ENCODE data around the gene SLC38A10. TPM values are rescaled to one million over a fixed set of nuclear protein-coding genes. Genes with fewer than 3 reads are reported as not detected.
A peak's percentile ranks its signal among the peaks of the same experiment; 100 is the strongest.

Gene SLC38A10
- total and polyA plus RNA-seq, 2 of the 13 experiments (the other 11 are each of a cell fraction or from before 2014, with no cell fraction given), result 23.4 to 55.8 TPM

DNA sequence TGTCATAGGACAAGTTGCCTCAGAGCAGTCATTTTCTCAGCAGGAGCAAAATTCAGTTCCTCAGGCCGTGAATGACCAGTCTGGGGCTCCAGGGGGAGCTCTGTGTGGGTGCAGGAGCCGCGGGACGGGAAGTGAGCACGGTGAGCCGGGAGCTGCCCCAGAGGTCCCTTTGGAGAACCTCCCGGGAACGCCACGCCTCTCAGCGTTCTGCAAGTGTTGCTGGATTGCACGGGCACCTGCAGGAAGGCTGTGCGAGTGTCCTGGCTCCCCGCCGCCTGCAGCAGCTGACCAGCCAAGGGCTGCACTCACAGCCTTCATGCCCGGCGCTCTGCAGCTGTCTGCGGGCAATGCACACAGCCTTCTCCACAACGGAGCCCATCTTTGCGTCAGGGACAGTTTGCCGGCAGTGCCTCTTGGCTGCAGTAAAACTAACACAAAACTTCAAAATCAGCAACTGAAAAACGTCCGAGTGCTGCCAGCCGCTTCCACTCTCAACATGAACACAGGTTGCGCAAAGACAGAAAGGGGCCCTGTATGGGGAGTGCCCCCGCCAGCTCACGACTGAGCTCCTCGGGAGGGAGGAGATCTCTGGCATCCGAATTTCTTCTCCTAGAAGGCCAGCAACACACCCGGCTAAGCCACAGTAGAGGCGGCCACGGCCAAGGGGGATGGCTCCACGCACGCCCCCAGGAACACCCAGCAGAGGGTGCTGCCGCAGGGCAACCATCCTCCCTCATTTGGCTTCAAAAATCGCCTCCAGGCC is 40.0 kb downstream of the SLC38A10 start (continued):
- no peak for TF ChIP-seq ZNF75D (CRISPR knock-in tag; IDR thresholded peaks at IDR 0.05; ENCODE audit: borderline replicate concordance)
- TF ChIP-seq, protein P1, sequence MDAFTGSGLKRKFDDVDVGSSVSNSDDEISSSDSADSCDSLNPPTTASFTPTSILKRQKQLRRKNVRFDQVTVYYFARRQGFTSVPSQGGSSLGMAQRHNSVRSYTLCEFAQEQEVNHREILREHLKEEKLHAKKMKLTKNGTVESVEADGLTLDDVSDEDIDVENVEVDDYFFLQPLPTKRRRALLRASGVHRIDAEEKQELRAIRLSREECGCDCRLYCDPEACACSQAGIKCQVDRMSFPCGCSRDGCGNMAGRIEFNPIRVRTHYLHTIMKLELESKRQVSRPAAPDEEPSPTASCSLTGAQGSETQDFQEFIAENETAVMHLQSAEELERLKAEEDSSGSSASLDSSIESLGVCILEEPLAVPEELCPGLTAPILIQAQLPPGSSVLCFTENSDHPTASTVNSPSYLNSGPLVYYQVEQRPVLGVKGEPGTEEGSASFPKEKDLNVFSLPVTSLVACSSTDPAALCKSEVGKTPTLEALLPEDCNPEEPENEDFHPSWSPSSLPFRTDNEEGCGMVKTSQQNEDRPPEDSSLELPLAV (CRISPR knock-in tag; conservative IDR thresholded peaks at IDR 0.05; ENCODE audit: low read depth), result no peak
- peak; percentile 47; the same call in 1 of the 2 replicates for TF ChIP-seq DR1 (CRISPR knock-in tag; IDR thresholded peaks at IDR 0.05)
- peak; percentile 19; the same call in 1 of the 2 replicates for TF ChIP-seq RAD21 (CRISPR knock-in tag; IDR thresholded peaks at IDR 0.05)
- TF ChIP-seq, protein P2, sequence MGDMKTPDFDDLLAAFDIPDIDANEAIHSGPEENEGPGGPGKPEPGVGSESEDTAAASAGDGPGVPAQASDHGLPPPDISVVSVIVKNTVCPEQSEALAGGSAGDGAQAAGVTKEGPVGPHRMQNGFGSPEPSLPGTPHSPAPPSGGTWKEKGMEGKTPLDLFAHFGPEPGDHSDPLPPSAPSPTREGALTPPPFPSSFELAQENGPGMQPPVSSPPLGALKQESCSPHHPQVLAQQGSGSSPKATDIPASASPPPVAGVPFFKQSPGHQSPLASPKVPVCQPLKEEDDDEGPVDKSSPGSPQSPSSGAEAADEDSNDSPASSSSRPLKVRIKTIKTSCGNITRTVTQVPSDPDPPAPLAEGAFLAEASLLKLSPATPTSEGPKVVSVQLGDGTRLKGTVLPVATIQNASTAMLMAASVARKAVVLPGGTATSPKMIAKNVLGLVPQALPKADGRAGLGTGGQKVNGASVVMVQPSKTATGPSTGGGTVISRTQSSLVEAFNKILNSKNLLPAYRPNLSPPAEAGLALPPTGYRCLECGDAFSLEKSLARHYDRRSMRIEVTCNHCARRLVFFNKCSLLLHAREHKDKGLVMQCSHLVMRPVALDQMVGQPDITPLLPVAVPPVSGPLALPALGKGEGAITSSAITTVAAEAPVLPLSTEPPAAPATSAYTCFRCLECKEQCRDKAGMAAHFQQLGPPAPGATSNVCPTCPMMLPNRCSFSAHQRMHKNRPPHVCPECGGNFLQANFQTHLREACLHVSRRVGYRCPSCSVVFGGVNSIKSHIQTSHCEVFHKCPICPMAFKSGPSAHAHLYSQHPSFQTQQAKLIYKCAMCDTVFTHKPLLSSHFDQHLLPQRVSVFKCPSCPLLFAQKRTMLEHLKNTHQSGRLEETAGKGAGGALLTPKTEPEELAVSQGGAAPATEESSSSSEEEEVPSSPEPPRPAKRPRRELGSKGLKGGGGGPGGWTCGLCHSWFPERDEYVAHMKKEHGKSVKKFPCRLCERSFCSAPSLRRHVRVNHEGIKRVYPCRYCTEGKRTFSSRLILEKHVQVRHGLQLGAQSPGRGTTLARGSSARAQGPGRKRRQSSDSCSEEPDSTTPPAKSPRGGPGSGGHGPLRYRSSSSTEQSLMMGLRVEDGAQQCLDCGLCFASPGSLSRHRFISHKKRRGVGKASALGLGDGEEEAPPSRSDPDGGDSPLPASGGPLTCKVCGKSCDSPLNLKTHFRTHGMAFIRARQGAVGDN (CRISPR knock-in tag; IDR thresholded peaks at IDR 0.05), result peak; percentile 29; the same call in 1 of the 2 replicates
- peak; percentile 56 for TF ChIP-seq STAG1 (CRISPR knock-in tag; IDR thresholded peaks at IDR 0.05)
- no peak for TF ChIP-seq PITX1 (CRISPR knock-in tag; IDR thresholded peaks at IDR 0.05)
- no peak for TF ChIP-seq CENPT (CRISPR knock-in tag; IDR thresholded peaks at IDR 0.05; ENCODE audit: low read depth)
- TF ChIP-seq KDM2A (CRISPR knock-in tag; IDR thresholded peaks at IDR 0.05; ENCODE audit: borderline replicate concordance, low read depth), result no peak
- 0 out of 2 replicates have a peak, but pooled peaks have one; percentile 18 for TF ChIP-seq PCBP1 (IDR thresholded peaks at IDR 0.05; ENCODE audit: borderline replicate concordance, low read depth, low read length)
- TF ChIP-seq ZNF275 (CRISPR knock-in tag; IDR thresholded peaks at IDR 0.05; ENCODE audit: borderline replicate concordance), result no peak
- peak; percentile 59; the same call in 1 of the 2 replicates for TF ChIP-seq ZNF263 (CRISPR knock-in tag; IDR thresholded peaks at IDR 0.05)

Measured in HepG2 (cell line).